SK-N-SH (cell line): ENCODE data around the gene KCNA10.
A peak's percentile ranks its signal among the peaks of the same experiment; 100 is the strongest.

Experiments
- NFIC ChIP-seq: IDR thresholded peaks from 2 replicates; pipeline ENCODE4 v1.4.0; 2012; ENCODE audit warnings: borderline replicate concordance
- NRF1 ChIP-seq: IDR thresholded peaks from 2 replicates; pipeline ENCODE4 v1.6.1; 2012; ENCODE audit warnings: low read depth, mild to moderate bottlenecking, low read length
- TEAD4 ChIP-seq: IDR thresholded peaks from 2 replicates; pipeline ENCODE4 v1.4.0; 2012; ENCODE audit warnings: mild to moderate bottlenecking, borderline replicate concordance; ENCODE audit not compliant: insufficient read depth
- TF ChIP-seq, protein P1 (sequence below): fragments of 200-600 bp; sonication (generic); IDR thresholded peaks from 2 replicates; pipeline ENCODE4 v1.6.1; 2017; ENCODE audit warnings: antibody characterized with exemption, mild to moderate bottlenecking, moderate library complexity
- TF ChIP-seq, protein P2 (sequence below): fragments of 150-350 bp; IDR thresholded peaks from 2 replicates; pipeline ENCODE4 v1.6.1; 2017; ENCODE audit warnings: antibody characterized with exemption, low read length, low read depth, borderline replicate concordance
- TF ChIP-seq, protein P3 (sequence below): IDR thresholded peaks from 2 replicates; pipeline ENCODE4 v1.6.1; 2012; ENCODE audit warnings: mild to moderate bottlenecking, low read depth, low read length, moderate library complexity

DNA sequence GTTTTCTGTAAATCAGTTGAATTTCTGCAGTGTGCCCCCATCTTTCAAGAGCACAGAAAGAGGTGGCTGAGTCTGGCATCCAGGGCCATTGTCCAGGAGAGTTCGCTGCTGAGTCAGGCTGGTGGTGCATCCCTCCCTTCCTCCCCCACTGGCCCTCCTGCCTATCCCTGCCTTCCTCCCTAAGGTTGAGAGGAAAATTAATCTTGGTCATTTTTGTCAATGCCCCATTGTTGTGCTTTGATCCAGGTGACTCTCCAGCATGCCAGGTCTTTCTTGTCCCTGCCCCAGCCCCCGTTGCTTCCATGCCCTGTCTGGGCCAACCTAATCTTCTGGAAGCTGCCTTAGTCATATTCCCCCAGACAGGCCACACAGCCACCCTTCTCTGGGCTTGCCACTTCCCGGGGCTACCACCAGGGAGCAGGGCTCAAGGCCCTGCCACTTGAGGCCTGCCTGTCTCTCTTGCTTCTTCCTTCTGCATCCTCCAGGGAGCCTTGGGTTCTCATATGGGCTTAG is 41.5 kb downstream of the KCNA10 start:
- TF ChIP-seq, protein P1, sequence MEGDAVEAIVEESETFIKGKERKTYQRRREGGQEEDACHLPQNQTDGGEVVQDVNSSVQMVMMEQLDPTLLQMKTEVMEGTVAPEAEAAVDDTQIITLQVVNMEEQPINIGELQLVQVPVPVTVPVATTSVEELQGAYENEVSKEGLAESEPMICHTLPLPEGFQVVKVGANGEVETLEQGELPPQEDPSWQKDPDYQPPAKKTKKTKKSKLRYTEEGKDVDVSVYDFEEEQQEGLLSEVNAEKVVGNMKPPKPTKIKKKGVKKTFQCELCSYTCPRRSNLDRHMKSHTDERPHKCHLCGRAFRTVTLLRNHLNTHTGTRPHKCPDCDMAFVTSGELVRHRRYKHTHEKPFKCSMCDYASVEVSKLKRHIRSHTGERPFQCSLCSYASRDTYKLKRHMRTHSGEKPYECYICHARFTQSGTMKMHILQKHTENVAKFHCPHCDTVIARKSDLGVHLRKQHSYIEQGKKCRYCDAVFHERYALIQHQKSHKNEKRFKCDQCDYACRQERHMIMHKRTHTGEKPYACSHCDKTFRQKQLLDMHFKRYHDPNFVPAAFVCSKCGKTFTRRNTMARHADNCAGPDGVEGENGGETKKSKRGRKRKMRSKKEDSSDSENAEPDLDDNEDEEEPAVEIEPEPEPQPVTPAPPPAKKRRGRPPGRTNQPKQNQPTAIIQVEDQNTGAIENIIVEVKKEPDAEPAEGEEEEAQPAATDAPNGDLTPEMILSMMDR = peak; percentile 34
- TF ChIP-seq, protein P2, sequence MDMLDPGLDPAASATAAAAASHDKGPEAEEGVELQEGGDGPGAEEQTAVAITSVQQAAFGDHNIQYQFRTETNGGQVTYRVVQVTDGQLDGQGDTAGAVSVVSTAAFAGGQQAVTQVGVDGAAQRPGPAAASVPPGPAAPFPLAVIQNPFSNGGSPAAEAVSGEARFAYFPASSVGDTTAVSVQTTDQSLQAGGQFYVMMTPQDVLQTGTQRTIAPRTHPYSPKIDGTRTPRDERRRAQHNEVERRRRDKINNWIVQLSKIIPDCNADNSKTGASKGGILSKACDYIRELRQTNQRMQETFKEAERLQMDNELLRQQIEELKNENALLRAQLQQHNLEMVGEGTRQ = no peak
- TF ChIP-seq TEAD4 (no peak), NRF1 (no peak), NFIC (no peak)
- TF ChIP-seq, protein P3, sequence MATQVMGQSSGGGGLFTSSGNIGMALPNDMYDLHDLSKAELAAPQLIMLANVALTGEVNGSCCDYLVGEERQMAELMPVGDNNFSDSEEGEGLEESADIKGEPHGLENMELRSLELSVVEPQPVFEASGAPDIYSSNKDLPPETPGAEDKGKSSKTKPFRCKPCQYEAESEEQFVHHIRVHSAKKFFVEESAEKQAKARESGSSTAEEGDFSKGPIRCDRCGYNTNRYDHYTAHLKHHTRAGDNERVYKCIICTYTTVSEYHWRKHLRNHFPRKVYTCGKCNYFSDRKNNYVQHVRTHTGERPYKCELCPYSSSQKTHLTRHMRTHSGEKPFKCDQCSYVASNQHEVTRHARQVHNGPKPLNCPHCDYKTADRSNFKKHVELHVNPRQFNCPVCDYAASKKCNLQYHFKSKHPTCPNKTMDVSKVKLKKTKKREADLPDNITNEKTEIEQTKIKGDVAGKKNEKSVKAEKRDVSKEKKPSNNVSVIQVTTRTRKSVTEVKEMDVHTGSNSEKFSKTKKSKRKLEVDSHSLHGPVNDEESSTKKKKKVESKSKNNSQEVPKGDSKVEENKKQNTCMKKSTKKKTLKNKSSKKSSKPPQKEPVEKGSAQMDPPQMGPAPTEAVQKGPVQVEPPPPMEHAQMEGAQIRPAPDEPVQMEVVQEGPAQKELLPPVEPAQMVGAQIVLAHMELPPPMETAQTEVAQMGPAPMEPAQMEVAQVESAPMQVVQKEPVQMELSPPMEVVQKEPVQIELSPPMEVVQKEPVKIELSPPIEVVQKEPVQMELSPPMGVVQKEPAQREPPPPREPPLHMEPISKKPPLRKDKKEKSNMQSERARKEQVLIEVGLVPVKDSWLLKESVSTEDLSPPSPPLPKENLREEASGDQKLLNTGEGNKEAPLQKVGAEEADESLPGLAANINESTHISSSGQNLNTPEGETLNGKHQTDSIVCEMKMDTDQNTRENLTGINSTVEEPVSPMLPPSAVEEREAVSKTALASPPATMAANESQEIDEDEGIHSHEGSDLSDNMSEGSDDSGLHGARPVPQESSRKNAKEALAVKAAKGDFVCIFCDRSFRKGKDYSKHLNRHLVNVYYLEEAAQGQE = no peak
